HepG2 (cell line): ENCODE data around the gene PI3.

ENCODE experiments used
- CENPX ChIP-seq: sonication (generic); formaldehyde crosslinking; IDR thresholded peaks from 2 replicates; pipeline ENCODE4 v1.9.0; 2021; ENCODE audit warnings: mild to moderate bottlenecking, missing genetic modification reagents, moderate library complexity
- ZKSCAN1 ChIP-seq: fragments of 150-350 bp; IDR thresholded peaks from 2 replicates; pipeline ENCODE4 v1.6.1; 2014; ENCODE audit warnings: low read length

GRCh38 chr20:45163083-45163803 is 11.5 kb upstream of the PI3 start:
- TF ChIP-seq CENPX (CRISPR knock-in tag) (no peak), ZKSCAN1 (no peak)
